ENCODE results near the gene PGLYRP1.
A peak's percentile ranks its signal among the peaks of the same experiment; 100 is the strongest.

PGLYRP1 gene

DNA sequence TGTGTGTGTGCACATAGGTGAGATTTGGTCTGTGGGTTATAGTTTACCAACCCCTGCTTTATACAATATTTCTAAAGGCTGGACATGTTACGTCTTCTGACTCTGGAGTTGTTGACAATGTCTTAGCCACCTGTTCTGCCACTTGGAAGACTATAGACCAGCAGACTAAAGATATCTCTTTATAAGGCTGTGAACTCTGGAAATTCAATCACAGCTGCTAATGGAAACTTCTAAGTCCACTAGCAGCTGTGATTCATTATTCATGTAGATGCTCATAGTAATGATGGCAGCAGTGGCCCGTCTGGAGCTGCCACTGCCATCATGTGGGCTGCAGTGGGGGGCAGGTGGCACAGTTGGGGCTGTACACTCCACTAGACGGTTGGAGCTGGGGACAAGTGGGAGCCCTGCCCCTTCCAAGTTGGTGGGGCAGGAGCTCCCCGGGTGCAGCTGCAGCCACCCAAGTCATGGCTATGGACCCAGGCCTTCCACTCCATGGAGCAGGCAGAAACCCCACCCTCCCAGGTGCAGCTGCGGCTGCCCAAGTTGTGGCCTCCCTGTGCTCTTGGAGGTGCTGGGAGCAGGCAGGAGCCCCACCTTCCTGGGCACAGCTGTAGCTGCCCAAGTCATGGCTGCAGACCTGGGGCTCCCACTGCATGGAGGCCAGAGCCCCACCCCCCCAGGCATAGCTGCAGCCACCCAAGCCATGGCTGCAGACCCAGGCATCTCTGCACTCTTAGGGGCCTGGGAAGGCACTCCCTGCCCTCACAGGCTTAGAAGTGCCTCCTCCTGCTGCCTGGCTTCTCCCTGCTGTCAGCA lies 9.1 kb upstream of the PGLYRP1 start:
- no peak for DNase-seq

DNA sequence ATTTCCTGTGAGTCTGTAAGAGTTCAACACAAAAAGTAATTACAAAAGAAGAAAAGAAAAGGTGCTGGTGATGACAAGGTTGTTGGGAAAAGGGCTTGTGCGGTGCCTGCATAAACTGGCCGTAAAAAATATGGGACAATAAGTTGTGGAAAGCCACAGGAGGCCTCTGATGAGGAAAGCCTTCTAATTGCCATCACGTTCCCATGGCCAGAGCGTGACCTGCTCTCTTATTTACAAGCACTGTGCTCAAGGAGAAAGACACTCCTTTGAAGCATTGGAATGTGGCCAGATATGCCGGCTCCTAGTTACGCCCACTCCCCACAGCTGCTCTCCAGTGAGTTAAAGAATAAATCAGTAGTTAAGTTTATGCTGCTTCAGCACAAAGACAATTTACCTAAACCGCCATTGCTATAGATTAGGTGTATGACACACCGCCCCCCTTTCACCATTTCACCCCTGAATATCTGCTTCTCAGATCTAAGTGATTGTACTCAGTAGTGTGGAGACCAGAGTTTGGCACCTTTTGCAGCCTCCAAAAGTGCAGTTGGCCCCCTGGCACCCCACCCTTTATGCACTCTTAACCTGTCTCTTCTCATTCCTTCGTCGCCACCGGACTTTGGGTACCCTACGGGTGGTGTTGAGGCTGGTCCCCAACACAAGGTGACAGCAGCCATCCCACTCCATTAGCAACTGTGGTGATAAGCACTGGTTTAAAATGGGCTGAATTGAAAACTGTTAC lies 8.1 kb upstream of the PGLYRP1 start:
- DNase-seq = no peak

DNA sequence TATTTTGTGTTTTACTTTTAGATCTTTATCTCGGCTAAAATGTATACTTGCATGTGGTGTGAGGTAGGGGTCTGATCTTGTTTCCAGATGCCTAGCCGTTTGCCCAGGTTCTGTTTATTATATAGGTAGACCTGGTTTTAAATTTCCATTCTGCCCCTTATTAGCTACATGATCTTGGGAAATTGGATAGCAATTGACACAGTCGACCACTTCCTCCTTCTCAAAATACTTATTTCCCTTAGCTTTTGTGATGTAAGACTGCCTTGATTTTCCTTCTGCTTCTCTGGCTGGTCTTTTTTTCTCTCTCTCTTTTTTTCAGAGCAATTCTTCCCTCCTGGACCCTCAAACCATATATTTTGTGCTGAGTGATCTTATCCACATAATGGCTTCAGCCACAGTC lies 3.0 kb upstream of the PGLYRP1 start:
- DNase-seq = no peak

DNA sequence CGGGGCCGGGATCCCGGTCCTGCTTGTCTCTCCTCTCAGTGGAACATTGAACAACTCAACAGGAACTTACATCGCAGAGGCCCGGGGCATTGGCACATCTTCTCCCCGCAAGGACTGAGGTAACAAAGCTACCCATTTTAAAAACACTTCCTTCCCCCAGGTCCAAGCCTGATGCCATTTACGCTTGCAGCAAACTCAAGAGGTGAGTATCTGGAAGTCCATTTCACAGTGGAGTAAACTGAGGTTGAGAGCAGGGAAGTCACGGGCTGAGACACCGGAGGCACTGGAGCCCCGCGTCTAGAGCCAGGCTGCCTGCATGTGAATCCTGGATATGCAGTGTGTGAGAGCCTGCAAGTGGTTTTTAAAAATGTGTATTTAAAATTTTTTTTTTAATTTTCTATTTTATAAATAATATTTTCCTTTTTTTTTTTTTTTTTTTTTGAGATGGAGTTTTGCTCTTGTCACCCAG lies 492 bp upstream of the PGLYRP1 start:
- DNase-seq = no peak

DNA sequence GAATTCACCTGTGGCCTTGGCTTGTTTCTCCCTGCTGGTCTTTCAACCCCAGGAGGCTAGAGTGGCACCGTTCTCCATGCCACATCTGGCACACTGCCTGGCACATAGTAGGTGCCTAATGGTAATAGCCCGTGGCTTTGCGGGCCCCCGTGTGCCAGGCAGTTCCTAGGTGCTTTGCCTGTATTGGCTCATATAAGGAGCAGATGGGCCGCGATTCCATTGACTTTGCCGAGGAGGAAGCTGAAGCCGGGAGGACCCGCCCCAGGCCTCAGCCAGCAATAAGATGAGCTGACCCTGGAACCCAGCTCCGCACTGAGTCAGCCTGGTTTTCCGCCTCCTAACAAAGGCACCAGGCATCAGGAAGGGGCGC lies 807 bp downstream of the PGLYRP1 start:
- no peak for DNase-seq

DNA sequence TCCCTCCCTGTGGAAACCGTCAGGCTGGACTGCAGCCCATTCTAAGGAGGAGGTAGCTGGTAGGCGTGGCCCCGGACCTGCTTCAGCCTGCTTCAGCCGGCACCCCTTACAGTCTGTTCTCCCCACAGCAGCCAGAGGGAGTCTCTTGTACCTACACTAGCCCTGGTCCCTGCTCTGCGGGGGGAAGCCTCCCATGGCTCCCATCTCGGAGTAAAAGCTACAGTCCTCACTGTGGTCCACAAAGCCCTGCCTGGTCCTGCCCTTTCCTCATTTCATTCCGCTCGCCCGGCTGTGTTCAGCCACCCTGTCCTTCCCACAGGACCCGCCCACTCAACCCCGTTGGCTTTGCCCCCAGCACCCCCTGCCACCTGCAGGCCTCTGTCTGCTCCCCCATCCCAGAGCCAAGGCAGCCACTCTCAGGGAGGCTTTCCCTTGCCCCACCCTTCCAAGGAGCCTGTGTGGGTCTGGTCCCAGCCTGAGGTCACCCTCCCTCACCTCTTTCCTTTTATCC lies 1.3 kb downstream of the PGLYRP1 start:
- no peak for DNase-seq

DNA sequence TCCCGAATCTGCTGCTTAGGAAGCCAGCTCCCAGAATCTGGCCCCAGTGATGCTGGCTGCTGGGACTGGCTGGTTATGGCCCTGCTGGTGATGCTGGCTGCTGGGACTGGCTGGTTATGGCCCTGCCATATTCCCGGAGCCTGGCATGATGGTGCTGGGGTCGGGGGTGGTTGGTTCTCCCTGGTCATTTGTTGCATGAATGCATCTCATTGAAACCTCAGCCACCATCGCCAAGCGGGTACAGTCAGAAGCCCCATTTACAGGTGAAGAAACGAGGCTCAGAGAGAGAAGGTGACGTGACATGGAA lies 2.1 kb downstream of the PGLYRP1 start:
- DNase-seq = no peak

DNA sequence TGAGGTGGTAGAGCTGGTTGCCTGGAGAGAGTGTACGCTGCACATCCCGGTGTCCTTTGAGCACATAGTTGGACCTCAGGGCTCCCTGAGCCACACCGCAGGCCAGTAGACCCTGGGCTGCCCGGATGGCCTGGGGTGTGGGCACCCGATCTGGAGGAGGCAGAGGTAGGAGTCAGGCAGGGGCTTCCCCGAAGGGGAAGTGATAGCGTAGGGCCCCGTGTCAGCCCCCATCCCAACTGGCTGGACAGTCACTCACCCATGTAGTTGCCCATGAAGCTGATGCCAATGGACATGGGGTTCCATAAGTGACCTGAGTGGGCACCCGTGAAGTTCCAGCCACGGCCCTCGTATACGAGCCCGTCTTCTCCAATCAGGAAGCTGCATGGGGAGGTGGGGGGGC lies 3.6 kb downstream of the PGLYRP1 start:
- no peak for DNase-seq

DNA sequence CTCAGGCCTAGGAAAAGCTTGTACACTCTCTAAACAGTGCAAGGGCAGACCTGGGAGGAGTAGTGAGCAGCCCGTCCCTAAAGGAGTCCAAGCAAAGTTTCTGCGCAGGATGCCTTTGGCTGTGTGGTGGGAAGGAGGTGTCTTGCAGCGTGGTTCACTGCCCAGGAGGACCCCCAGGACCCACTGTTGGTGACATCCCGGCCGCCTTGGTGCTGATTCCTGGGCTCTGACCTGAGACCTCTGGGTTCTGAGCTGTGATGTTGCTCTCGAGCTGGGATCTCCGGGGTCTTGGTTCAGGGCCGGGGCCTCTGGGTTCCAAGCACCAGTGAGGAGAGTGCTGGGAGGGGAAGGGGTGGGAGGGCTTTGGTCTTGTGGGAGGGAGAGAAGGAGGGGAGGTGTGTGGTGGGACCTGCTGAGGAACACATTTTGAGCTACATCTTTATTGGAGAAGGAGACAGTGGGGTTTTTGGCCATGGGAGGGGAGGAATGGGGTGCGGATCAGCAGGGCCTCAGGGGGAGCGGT lies 4.1 kb downstream of the PGLYRP1 start:
- DNase-seq = no peak

DNA sequence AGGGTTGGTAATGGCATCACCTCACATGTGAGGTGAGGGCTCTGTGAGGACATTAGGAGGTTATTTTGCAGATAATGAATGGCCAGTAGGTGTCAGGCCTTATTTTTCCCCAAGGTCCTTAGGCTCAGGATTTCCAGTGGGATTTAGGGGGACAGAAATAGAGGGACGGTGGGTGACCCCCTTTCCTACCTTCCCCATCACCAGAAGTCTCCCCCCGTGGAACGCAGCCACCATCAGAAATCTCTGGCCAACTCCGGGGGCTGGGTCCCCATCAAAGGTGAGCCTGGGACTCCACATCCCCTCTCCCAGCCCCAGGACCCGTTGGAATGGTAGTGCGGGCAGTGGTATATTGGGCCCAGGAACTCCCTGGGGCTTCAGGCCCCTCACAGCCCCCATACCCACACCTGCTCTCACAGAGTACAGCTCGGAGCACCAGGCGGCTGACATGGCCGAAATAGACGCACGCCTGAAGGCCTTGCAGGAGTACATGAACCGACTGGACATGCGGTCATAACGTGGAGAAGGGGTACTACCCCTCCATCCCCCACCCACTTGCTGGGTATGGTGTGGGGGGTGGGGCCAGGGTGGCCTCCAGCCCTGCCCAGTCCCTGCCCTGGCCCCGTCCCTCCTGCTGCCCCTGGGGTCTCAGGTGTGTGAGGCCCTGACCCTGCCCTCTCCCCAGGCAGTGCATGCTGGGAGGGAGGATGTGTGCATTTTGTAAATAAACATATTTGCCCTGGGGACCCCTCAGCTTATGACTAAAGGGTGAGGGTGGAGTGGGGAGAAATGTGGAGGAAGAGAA lies 4.8 kb downstream of the PGLYRP1 start:
- no peak for DNase-seq

DNA sequence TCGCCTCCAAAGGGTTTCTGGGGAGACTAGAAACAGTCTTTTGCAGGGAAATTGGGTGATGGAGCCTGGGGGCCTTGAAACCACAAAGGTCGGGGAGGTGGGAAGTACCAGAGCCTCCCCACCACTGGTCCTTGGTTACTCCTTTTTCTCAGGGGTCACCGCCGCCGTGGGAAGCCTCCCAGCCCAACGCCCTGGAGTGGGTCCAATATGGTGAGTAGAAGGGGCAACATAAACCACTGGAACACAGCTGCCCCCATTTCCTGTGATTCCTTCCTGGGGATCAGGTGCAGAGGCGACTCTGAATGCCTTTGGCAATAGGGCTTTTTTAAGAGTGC lies 5.8 kb downstream of the PGLYRP1 start:
- DNase-seq = no peak

DNA sequence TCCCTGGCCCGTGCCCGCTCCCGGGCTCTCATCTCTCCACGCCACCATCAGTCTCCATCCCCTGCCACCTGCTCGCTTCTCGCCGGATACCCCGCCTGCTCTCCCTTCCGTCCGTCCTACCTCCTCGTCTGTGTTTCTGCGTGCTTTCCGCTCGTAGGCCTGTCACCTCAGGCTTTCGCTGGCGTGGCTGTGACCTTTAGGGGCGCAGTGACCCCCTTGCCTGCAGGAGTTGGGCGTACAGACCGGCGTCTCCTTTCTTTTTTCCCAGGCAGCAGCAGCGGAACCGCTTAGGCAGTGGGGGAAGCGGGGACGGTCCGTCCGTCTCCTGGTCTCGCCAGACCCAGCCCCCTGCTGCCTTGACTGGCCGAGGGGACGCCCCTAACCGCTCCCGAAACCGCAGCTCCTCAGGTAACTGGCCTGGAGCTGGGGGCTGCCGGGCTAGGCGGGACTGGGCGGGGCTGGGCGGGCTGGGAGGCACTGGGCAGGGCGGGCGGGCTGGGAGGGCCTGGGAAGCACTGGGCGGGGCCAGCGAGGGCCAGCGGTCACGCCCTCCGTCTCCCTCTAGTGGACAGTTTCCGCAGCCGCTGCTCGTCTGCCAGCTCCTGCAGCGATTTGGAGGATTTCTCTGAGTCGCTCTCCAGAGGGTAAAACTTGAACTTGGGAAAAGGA lies 6.3 kb downstream of the PGLYRP1 start:
- peak; percentile 66 for DNase-seq

DNA sequence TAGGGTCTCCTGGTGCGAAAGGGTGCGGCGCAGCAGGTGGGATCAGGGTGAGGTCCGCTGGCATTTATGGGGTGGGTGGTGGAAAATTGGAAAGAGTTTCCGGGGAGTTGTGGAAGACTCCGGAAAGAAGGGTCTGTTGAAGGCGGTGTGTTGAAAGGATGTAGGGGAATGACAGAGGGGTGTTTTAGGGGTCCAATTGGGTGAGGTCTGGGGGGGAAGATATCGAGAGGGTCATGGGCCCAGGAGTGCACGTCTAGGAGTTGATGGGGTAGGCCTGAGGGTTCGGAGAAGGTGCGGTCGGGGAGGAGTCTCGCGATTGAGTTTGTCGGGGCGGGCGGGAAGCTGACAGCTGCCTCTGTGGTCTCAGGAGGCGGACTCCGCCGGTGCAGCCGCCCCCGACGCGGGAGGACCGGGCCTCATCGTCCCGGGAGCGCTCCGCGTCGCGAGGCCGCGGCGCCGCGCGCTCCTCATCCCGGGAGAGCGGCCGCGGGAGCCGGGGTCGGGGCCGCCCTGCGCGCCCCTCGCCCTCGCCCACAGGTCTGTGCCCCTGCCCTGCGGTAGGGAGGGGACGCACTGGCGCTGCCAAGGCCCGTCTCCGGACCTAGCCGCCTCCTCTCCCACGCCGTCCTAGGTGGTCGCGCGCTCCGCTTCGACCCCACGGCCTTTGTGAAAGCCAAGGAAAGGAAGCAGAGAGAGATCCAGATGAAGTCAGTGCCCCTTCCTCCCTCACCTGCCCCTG lies 7.0 kb downstream of the PGLYRP1 start:
- no peak for DNase-seq

DNA sequence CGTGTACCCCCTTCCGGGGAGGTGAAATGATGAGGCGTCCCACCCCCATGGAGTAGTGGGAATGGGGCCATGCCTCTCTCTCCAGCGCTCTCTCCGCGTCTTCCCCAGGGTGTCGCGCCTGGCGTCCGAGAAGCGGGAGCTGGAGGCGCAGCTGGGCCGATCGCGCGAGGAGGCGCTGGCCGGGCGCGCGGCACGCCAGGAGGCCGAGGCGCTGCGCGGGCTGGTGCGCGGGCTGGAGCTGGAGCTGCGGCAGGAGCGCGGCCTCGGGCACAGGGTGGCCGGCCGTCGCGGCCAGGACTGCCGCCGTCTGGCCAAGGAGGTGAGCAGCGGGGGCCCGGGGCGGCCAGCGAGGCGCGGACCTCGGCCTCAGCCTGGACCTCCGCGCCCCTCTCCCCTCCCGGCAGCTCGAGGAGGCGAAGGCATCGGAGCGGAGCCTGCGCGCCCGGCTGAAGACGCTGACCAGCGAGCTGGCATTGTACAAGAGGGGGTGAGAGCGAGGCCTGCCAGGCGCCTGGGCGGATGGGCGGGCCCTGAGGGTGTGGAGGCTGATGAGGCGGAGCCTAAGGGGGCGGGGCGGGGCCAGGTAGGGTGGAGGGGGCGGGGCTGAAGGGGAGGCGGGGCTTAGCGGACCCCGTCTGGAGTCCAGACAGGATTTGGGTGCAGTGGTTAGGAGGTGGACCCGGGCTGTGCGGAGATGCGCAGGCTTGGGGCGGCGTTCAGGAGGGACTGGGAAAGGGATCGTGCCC lies 7.7 kb downstream of the PGLYRP1 start:
- DNase-seq = no peak

DNA sequence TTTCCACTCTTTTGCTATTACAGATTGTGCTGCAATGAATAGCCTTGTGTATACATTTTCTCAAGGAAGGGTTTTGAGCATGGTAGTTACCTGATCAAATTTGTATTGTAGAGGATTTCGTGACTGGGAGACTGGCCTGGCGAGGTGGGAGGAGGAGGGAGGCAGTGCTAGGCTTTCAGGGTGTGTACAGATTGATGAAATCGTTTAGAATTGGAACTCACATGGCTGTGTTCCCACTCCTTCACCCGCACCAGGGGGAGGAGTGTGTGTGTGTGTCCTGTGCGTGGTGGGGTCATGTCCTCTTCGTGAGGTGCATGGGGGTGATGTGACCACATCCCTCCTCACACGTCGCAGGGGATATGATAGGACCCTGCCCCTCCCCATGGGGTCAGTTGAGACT lies 8.3 kb downstream of the PGLYRP1 start:
- DNase-seq = no peak

DNA sequence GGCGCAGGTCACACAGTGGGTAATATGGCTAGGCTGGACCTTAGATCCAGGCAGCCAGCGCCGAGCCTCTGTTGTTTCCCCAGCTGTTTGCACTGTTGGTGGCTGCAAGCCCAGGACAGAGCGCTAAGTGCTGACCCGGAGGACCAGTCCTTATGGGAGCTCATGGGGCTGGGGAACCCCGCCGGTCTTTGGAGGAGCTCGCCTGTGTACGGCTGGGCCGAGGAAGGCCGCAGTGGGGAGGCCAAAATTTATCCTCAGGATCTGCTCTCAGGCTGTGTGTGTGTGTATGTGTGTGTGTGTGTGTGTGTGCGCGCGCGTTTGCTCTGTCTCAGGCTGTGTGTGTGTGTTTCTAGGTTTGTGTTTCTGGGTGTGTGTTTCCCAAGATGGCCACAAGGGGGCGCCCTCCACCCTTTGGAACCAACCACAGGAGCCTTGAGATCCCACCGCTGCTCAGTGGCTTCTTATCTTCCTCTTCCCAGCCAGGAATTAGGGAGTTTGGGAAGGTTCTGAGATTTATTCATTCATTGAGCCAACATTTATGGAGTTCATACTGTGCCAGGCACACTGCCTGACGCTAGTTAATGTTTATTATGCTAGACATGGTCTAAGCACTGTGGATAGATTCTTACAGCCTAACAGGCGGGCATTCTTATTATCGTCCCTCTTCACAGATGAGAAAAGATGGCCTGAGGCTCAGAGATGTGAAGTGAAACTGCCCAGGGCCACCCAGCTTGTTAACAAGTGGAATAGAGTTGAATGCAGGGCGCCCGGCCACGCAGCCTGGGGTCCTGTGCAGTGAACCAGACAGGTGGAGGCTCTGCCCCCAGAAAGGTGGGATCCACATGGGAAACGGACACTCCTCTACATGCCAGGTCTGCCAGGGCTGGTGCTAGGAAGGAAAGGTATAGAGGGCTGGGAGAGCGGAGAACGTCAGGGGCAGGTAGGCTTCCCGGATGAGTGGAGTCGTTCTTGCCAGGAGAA lies 13.0 kb downstream of the PGLYRP1 start:
- peak; percentile 60 for DNase-seq

DNA sequence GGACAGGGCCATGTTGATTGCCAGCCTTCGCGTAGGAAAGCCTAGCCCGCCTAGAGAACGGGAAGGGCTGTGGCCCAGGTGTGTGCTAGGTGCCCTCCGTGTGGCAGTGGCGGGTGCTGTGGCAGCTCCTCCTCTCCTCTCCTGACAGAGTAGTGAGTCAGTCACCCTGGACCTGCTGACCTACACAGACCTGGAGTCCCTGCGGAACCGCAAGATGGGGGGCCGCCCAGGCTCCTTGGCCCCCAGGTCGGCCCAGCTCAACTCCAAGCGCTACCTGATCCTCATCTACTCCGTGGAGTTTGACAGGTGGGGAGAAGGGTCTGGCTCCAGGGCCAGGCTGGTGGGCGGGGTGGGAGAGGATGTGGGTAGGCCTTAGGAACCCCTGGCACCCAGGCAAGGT lies 16.4 kb downstream of the PGLYRP1 start:
- no peak for DNase-seq

DNA sequence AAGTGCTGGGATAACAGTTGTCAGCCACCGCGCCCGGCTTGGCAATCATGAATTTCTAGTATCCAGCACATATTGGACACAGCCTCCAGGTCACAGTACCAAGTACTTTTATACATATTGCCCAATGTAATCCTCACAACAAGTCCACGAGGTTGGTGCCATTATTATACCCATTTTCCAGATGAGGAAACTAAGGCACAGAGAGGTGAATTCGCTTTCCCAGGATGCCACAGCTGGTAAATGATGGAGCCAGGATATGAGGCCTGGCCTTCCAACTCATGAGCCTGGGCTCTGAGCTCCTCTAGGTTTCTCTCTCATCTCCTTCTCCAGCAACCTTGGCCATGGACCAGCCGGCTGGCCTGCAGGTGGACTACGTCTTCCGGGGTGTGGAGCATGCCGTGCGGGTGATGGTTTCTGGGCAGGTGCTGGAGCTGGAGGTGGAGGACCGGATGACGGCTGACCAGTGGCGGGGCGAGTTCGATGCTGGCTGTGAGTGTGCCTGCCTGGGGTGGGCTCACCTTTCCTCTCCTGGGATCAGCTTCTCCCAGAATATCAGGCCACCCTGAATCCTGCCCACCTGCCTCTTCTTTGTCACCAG lies 20.1 kb downstream of the PGLYRP1 start:
- DNase-seq = no peak

DNA sequence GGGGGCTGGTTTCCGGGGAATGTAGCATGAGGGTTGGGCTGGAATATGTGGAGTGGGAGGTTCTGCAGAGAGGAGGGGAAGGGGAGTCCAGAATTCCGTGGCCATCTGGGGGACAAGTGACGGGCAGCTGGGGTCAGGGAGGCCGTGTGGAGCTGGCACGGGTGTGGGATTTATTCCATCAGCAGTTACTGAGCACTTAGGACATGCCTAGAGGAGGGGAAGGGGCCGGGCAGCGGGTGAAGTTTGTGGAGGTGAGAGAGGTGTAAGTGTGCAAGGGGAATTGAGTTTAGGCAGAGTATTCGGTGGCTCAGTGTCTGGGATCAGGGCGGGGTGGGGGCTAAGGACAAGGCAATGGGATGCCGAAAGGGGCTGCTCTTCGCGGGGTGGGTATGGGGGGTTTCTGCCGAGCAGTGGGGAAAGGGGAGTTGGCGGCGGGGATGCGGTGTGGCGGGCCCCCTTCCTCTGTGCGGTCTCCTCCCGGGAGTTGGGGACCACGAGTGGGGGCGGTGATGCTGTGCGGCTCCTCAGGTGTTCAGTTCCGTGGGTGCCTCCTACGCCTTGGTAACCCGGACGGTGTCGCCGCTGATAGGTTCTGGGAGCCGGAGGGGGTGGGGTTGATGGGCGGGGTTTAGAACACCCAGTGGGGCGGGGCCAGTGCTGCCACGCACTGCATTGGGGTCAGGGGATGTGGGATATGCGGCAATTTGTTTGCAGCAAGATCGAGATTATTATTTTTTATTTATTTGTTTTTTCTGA lies 22.2 kb downstream of the PGLYRP1 start:
- DNase-seq = no peak
